HG02763 (cell line): ENCODE data around the gene GJA3.

ENCODE experiments used
- ATAC-seq: cut with Tn5 transposase; IDR thresholded peaks from one replicate; pipeline ENCODE4 v1.9.1; 2021; ENCODE audit warnings: mild to moderate bottlenecking, moderate library complexity; ENCODE audit not compliant: unreplicated experiment

GJA3 gene

DNA sequence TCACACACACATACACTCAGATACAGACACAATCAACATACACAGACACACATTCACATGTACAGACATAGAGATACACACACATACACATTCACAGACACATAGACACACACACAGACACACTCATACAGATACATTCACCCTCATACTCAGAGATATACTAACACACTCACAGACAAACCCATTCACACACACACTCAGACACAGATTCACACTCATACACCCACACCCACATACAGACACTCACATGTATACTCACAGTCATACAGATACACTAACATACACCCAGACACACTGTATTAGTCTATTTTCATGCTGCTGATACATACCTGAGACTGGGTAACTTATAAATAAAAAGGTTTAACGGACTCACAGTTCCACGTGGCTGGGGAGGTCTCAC is 30.8 kb downstream of the GJA3 start:
- no peak for ATAC-seq

DNA sequence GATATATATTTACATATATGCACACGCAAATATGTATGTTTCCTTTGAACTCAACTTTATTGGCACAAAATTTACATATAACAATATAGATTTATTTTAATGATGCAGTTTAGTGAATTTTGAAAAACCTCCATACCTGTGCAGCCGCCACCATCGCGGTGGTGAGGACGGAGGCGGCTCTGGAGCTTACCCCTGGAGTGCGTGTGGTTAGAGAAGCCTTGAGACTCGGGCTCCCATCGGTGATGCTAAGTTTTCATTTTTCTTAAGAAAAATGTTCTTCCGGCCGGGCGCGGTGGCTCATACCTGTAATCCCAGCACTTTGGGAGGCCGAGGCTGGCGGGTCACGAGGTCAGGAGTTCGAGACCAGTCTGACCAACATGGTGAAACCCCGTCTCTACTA is 31.8 kb downstream of the GJA3 start:
- no peak for ATAC-seq

DNA sequence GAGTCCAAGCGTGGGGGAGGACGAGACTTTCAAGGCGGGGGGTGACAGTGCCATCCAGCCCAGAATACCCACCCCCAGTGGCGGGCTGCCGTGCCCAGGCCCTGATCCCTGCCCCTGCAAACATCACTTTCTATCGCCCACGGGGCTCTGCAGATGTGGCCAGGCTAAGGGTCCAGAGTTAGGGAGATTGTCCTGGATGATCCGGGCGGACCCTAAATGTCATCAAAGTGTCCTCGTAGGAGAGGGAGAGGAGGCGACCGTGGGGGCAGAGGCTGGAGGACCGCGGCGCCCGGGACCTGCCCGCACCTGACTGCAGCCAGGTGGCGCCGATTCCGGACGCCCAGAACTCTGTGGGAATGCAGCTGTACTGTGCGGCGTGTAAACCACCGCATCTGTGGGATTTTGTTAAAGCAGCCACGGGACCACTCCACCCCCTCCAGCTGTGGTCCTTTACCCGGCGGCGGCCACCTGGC is 32.4 kb downstream of the GJA3 start:
- peak; percentile 27 for ATAC-seq

DNA sequence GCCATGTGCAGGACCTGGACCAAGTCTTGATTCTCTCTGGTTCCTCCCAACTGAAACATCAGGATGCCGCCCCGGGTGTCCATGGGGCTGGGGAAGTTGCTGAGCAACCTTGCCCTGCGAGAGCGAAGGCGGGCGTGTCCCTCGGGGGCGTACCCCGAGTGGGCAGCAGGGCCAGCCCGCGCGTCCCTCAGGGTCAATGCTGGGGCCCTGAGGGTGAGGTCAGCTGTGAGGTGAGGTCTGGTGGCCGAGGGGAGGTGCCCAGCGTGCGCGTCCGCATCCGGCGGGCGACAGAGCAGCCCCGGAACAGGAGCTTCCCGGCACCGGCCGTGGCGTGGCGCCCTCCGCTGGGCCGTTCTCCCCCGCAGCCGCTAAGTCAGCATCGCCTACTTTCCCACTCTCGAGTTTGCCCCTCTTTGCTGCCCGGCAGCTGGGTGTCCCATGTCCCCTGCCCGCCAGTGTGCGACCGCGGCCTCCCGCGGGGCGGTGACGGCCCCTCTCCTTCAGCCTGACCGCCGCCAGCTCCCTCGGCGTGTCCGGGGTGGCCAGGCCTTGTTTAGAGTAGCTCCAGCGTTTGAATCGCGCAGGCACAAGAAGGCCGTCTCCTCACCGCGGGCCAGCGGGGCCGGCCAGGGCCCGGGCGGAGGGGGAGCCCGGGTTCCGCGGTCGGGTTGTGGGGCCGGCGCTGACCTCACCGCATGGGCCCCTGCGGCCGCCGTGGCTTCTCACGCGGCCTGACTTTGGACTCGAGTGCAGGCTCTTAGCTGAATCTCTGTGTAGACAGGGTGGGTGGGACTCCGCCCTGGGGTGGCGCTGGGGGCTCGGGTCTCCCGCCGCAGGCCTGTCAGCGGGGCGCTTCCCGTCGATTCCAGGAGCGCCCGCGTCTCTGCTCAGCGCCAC is 33.0 kb downstream of the GJA3 start:
- peak; percentile 50 for ATAC-seq

DNA sequence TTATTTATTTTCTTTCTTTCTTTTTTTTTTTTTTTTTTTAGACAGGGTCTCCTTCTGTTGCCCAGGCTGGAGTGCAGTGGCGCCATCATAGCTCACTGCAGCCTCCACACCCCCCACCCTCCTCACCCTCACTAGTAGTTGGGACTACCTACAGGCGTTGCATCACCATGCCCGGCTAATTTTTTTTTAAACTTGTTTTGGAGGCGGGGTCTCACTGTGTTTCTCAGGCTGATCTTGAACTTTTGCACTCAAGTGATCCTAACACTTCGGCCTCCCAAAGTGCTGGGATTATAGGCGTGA is 33.6 kb downstream of the GJA3 start:
- no peak for ATAC-seq

DNA sequence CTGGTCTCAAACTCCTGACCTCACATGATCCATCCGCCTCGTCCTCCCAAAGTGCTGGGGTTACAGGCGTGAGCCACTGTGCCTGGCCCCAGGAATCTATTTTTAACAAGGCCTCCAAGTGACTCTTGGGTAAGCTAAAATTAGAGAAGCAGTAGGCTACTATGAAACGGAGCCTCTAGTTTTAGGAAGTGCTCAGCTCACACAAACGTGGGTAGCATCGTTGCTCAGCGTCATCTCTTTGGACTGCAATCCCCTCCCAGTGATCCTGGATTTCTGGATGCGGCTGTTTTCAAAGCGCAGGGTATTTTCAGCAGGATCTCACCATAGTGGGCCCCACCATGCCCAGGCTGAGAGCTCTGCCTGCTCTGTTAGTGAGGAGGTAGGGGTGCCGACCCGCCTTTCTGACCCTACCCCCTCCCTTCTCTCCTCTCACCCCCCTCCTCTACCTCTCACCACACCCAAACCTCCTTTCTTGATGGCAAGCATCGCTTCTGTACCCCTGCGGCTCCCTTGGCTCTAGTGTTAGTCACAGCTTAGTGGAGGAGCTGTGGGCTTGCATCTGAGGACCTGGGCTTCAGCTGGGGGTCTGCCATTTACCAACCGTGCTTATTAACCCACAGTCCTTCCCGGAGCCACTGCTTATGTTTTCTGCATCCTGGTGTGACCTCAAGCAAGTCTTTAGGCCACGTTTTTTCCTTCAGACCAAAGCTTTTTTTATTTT is 34.2 kb downstream of the GJA3 start:
- ATAC-seq = no peak

DNA sequence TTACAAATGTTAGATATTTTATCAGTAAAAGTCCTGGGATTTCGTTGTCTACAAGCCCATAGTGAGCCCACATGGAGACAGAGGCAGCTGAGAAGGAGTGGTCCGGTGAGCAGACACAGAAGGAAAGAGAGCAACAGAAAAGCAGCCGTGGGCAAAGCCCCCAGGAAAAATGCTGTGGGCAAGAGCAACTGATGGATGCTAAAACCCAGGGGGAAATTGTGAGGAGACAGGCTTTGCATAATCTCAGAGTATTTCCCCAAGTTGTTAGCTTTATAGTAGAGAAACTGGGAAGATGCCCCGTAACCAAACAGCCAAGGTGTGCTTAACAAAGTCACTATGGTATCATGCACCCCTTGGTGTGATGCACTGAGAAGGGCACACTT is 35.1 kb downstream of the GJA3 start:
- no peak for ATAC-seq

DNA sequence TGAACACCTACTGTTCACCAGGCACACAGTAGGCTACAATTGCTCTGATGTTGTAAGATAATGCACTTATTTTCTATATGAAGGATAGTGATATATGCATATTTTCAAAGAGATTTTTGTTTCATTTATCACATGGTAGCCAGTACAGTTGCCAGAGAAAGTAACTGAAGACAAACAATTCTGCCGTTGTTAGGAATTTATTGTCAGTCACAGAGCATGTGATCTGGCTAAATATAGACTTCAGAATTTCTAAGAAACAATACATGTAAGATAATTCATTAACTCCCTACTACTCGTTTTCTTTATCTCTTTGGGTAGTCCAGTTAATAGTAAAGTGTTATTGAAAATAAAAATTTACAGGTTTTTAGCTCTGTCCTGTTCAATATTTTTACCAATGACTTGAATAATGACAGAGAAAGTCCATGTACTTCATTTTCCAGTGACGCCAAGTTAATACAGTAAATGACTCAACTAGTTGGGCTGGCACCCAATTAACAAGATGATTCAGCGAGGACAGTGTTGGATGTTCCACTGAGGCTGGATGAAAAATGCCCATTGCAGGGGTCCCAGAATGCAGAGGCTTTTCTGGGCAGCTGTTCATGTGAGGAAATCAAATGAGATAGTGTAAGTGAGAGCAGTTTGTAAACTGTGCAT is 35.6 kb downstream of the GJA3 start:
- no peak for ATAC-seq

DNA sequence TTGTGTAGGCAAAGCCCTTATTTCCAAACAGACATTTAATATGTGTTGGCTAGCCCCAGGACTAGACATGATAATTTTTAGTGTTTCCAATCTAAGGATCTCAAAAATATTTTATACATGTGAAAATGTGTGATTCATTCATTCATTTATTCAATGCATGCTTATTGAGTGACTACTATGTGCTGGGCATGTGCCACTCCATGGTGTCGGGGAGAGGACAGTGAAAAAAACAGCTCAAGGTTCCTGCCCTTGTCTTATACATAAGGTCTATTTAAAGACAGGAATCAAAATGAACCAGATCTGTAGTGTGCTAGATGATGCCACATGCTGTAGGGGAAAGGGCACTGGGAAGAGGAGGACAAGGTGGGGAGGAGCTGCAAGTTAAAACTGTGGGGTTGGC is 36.5 kb downstream of the GJA3 start:
- no peak for ATAC-seq

DNA sequence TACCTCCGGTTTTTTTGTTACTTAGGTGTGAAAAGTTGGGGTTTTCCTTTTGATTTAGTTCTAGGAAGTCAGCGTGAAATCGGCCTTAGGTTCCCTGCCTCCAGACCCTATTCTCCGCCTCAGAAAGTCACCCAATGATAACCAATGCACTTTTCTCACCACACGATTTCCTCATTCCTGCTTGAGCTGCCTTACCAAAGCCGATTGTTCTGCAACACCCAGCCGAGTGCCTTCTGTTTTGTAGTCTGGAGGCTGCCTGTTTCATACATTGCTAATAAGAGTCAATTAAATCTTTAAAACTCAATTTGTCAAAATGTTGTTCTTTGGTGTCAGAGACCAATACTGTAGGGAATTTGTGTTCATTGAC is 39.7 kb downstream of the GJA3 start:
- no peak for ATAC-seq

DNA sequence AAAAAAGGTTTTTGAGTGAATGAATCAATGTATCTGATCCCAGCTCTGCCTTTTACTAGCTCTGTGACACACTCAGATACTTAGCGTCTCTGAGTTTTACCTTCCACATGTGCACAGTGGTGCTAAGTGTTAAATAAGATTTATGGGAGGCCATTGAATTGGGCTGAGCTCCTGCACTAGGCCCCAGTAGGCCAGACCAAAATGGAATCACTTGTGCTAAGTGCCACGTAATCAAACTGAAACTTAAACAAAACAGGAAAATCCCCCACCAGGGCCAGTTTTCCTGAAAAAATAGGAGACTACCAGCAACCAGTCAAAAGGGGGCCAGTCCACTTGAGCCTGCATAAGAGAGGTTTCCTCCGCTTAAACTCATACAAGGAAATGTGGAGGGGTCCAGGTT is 40.9 kb downstream of the GJA3 start:
- no peak for ATAC-seq

DNA sequence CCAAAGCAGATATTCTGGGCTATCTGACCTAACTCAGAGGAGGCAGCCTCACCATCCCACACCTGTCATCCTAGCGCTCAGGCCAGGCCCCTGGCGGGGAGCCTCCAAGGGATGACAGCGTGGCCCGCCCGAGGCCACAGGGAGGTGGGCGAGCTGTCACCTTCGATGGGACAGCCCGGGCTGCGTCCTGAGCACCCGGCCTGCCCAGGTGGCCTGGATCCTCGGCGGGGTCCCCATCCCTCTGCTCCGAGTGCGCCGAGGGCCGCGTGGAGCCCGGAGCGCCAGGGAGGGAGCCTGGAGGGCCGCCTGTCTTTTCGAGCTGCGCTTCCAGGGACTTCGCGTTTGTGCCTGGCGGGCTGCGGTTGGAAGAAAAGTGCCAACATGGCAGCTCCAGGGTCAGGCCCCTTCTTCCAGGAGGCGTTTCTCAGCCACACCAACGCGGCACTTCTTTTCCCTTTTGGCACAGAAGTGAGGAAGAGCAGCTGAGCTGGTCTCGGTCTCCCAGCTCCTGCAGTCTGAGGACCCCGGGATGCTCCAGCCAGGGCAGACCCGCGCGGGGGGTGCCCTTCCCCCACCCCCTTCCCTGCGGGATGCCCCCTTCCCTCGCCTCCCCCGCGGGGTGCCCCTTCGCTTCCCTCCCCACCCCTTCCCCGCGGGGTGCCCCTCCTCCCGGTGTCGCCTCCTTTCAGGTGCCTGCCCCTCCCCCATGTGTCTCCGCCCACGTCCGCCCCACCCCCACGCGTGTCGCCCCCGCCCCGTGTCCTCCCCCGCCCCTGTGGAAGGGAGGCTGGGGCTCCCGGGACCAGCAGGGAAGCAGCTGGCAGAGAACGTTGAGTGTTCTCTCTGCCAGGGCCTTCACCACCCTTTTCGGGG is 42.3 kb downstream of the GJA3 start:
- peak; percentile 26 for ATAC-seq

DNA sequence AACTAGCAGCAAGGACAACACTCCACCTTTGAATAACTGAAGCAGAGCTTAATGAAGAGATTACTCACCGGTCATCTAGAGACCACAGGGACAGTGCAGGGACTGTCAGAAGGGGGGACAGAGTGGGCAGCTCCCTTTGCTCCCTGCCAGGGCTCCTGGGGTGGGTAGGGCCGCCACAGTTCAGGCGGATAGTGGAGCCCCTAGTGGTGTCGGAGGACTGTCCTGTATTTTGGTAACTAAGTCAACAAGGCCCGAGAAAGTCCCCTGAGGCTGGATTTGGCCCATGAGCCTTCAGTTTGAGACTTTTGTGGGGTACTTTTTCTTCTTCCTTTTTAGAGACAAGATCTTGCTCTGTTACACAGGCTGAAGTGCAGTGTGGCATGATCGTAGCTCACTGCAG is 44.6 kb downstream of the GJA3 start:
- ATAC-seq = no peak

DNA sequence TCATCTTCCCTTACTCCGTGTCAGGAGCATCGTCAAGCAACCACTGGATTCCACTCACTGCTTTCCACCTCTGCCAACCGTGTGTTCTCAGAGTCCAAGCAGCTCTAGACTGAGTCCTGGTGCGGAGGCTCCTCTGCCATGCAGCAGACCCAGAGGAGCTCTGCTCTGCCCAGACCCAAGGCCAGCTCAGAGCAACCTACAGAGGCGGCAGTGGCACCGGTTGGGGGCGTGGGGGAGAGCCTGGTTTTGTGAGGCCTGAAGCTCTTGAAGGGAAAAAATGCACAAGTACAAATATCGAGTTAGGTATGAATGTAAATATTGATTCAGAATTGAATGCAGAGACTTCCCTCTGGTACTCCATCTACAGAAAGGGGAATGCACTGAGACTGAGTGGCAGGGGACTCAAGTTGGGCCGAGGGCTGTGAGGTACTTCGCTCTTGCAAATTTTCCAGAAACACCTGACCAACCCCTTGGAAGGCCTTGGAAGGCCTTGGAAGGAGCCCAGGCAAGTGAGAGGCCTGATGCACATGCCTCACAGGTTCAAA is 46.7 kb downstream of the GJA3 start:
- ATAC-seq = no peak

DNA sequence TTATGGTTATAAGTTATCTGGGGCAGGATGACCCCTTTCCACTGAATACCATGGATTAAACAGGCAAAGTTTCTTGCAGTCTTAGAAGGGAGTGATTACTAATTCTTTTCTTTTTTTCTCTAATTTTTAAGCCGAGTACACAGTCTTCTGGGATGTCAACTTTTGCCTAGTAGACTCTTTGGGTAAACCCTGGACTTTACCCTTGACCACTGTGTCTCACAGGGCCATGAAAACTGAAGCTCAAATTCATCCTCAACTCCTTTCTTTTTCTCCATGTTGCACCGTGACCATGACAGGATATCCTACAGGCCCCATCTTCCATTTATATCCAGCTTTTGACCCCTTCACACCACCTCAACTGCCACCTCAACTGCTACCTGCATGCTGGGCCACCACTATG is 51.8 kb downstream of the GJA3 start:
- no peak for ATAC-seq

DNA sequence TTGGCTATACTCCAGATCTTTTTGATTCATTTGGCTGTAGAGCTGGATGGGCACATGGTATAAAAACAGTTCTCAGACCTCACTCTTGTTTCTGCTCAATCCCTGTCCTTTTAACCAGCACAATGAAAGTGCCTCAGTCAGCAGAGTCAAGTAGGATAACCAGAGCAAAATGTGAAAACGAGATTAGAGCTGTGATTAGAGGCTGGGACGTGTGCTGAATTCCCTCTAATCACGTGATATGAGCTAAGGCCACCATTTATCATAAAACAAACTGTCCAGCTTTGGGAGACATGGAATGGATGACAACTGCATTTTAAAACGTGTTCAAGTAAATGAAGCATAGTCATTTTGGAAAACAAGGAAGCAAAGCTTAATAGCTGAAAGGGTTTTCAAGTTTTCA is 54.1 kb downstream of the GJA3 start:
- ATAC-seq = no peak

DNA sequence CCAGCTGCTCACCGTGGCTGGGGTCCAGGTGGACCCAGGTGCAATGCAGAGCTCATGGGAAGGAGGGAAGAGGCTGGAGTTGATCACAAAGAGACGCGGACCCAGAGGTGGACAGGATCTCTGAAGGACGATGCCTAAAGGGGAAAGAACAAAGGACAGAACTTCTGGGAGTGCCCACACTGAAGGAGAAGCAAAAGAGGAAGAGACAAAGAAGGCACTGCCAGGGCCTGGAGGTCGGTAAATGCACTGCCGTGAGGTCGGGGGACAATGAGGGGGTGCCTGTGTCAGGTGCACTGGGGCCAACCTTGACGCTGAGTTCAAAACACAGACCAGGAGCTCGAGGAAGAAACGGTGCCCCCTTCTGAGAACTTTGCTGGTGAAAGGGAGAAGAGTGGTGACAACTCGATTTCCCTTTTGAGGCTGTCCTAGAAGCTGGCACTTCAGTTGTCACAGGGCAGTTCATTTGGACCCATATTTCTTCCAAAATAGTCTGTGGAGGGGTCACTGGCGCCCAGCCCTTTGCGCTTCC is 55.6 kb downstream of the GJA3 start:
- ATAC-seq = no peak

DNA sequence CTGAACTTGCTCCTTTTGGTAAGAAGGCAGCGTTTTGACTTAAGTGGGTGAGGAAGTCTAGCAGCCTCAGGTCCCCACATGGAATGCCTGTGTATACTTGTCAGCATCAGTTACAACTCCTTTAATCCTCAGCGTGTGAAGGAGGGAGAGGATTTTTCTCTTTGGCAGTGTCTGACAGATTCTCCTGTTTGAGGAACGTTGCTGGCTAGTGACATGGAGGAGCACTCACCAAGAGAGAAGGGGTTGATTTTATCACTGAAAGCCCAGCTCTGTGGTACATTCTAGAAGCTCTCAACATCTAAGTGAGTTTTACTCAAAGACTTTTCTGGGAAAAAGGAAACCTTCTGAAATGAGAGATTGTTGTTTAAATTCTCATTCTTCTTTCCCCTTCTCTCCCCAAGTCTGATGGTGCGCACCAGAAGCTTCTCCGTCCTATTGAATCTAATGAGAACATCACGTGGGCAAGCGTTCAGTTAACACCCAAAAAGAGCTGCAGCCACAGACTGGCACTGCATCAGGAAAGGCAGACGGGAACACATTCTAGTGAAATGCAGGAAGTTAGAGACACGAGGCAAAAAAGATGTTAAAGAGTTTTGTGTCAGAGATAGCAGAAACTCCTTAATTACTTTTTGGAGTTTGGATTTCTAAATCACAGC is 58.2 kb downstream of the GJA3 start:
- no peak for ATAC-seq

DNA sequence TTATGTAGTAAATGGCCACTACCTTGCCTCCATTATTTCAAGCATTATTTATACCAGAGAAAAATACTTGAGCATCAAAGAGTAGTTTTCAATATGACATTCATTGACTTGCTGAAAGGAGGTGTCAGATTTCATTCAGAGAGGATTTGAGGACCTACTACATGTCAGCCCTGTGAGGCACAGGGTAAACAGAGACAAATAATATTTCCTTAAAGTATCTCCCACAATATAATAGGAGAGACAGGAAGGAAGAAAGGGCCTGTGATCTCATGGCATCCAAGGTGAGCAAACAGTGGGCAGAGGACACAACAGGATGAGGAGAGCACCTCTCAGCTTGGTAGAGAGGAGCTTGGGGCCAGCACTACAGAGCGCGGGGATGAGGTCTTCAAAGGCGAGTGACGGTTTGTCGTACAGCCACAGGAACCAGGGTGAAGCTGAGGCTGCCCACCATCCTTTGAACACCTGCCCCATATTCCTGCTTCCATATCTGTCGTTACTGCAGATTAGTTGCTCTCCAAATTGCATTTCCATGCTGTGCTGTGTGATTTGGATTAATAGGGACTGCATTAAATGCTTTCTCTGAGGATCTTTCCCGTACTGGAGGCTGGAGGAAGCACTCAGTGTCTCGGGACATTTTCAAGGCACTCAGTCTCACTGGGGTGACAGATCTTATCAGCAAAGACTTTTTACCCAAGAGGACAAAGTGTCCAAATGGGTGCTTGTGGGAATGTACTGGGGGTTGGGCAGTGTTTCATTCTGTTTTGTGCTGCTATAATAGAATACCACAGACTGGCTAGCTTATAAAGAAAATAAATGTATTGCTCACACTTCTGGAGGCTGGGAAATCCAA is 59.2 kb downstream of the GJA3 start:
- no peak for ATAC-seq
